WTC11 (cell line): Measurements from ENCODE around the gene PHLDB2. TPM values are rescaled to one million over a fixed set of nuclear protein-coding genes. Genes with fewer than 3 reads are reported as not detected.

ENCODE experiments used
- ATAC-seq: fragments of 200-7000 bp; cut with Tn5 transposase; 2 replicates; pipeline ENCODE4 v1.10.0; 2021; ENCODE audit warnings: mild to moderate bottlenecking, moderate library complexity
- CTCF ChIA-PET: fragments of 300-600 bp; sonication (Branson Sonifier 250); formaldehyde crosslinking; loops from one replicate; lab custom pipeline; 2021; ENCODE audit warnings: antibody characterized with exemption; lab: Charles Lee
- POLR2A ChIA-PET: fragments of 350-600 bp; sonication (Branson Sonifier 250); formaldehyde crosslinking; loops from one replicate; lab custom pipeline; 2021; ENCODE audit warnings: antibody characterized with exemption; lab: Charles Lee
- DNase-seq: peaks from one replicate; pipeline ENCODE4 v3.0.0; 2021; ENCODE audit warnings: low spot score
- H3K27ac Mint-ChIP-seq: 2 replicates; pipeline ENCODE4 v1.8.0; 2021; ENCODE audit warnings: mixed read lengths
- H3K27me3 Mint-ChIP-seq: 2 replicates; pipeline ENCODE4 v1.8.0; 2021; ENCODE audit warnings: low read depth, mild to moderate bottlenecking, moderate library complexity, mixed read lengths
- H3K36me3 Mint-ChIP-seq: 2 replicates; pipeline ENCODE4 v1.8.0; 2021; ENCODE audit warnings: mixed read lengths
- H3K4me1 Mint-ChIP-seq: 2 replicates; pipeline ENCODE4 v1.8.0; 2022; ENCODE audit warnings: mixed read lengths
- H3K4me3 Mint-ChIP-seq: 2 replicates; pipeline ENCODE4 v1.8.0; 2021; ENCODE audit warnings: mild to moderate bottlenecking, moderate library complexity, mixed read lengths
- H3K9me3 Mint-ChIP-seq: 2 replicates; pipeline ENCODE4 v1.8.0; 2021; ENCODE audit warnings: mixed read lengths
- ARID4B ChIP-seq: sonication (generic); formaldehyde crosslinking; IDR thresholded peaks from 2 replicates; pipeline ENCODE4 v1.8.0; 2023; ENCODE audit warnings: missing genetic modification reagents, mild to moderate bottlenecking, borderline replicate concordance
- ATF3 ChIP-seq: sonication (generic); formaldehyde crosslinking; conservative IDR thresholded peaks from 2 replicates; pipeline ENCODE4 v1.8.1; 2022; ENCODE audit warnings: mild to moderate bottlenecking, missing genetic modification reagents
- CBFB ChIP-seq: sonication (generic); formaldehyde crosslinking; IDR thresholded peaks from 2 replicates; pipeline ENCODE4 v1.8.1; 2022; ENCODE audit warnings: mild to moderate bottlenecking, low read depth, missing genetic modification reagents
- CREB1 ChIP-seq: sonication (generic); formaldehyde crosslinking; IDR thresholded peaks from 2 replicates; pipeline ENCODE4 v1.8.0; 2023; ENCODE audit warnings: mild to moderate bottlenecking, missing genetic modification reagents
- GABPB1 ChIP-seq: sonication (generic); formaldehyde crosslinking; IDR thresholded peaks from 2 replicates; pipeline ENCODE4 v1.8.1; 2023; ENCODE audit warnings: mild to moderate bottlenecking, missing genetic modification reagents
- GRHL2 ChIP-seq: fragments of 250-450 bp; sonication (Bioruptor Pico); IDR thresholded peaks from 2 replicates; pipeline ENCODE4 v1.8.0; 2022; ENCODE audit warnings: mild to moderate bottlenecking, moderate library complexity; ENCODE audit not compliant: insufficient replicate concordance, severe bottlenecking
- HMGXB4 ChIP-seq: sonication (generic); formaldehyde crosslinking; IDR thresholded peaks from 2 replicates; pipeline ENCODE4 v1.8.1; 2023; ENCODE audit warnings: mild to moderate bottlenecking, moderate library complexity, missing genetic modification reagents
- IRF2 ChIP-seq: sonication (generic); formaldehyde crosslinking; IDR thresholded peaks from 2 replicates; pipeline ENCODE4 v1.8.0; 2022; ENCODE audit warnings: low read depth, missing genetic modification reagents, borderline replicate concordance
- JAZF1 ChIP-seq: fragments of 250-450 bp; sonication (Bioruptor Pico); IDR thresholded peaks from 2 replicates; pipeline ENCODE4 v1.9.0; 2021; ENCODE audit warnings: moderate library complexity, mild to moderate bottlenecking, inconsistent platforms
- NR1H2 ChIP-seq: sonication (generic); formaldehyde crosslinking; IDR thresholded peaks from 2 replicates; pipeline ENCODE4 v1.9.0; 2021; ENCODE audit warnings: mild to moderate bottlenecking, moderate library complexity, missing genetic modification reagents
- NR2C2 ChIP-seq: sonication (generic); formaldehyde crosslinking; IDR thresholded peaks from 2 replicates; pipeline ENCODE4 v1.8.0; 2022; ENCODE audit warnings: mild to moderate bottlenecking, missing genetic modification reagents
- PRRX2 ChIP-seq: fragments of 250-450 bp; sonication (Bioruptor Pico); IDR thresholded peaks from 2 replicates; pipeline ENCODE4 v1.8.0; 2021; ENCODE audit warnings: mild to moderate bottlenecking
- SMAD3 ChIP-seq: sonication (generic); formaldehyde crosslinking; IDR thresholded peaks from 2 replicates; pipeline ENCODE4 v1.8.0; 2022; ENCODE audit warnings: missing genetic modification reagents, mild to moderate bottlenecking, borderline replicate concordance
- TCF7 ChIP-seq: sonication (generic); formaldehyde crosslinking; IDR thresholded peaks from 2 replicates; pipeline ENCODE4 v1.8.0; 2022; ENCODE audit warnings: mild to moderate bottlenecking, low read depth, missing genetic modification reagents, moderate library complexity
- ZNF219 ChIP-seq: sonication (generic); formaldehyde crosslinking; IDR thresholded peaks from 2 replicates; pipeline ENCODE4 v1.8.0; 2023; ENCODE audit warnings: missing genetic modification reagents, mild to moderate bottlenecking, borderline replicate concordance
- ZNF416 ChIP-seq: fragments of 250-450 bp; sonication (Bioruptor Pico); IDR thresholded peaks from 2 replicates; pipeline ENCODE4 v1.9.0; 2021; ENCODE audit warnings: mild to moderate bottlenecking, inconsistent platforms
- ZNF423 ChIP-seq: fragments of 250-450 bp; sonication (Bioruptor Pico); IDR thresholded peaks from 2 replicates; pipeline ENCODE4 v2.1.2; 2022; ENCODE audit warnings: mild to moderate bottlenecking, moderate library complexity
- total RNA-seq: library from RNA; stranded (reverse); gene quantifications from 3 replicates; pipeline ENCODE4 v1.2.3, GENCODE V29; 2021
- TF ChIP-seq, protein P1 (sequence below): fragments of 250-450 bp; sonication (Bioruptor Pico); IDR thresholded peaks from 2 replicates; pipeline ENCODE4 v1.9.0; 2021; ENCODE audit warnings: mild to moderate bottlenecking
- TF ChIP-seq, protein P2 (sequence below): sonication (generic); formaldehyde crosslinking; IDR thresholded peaks from 2 replicates; pipeline ENCODE4 v1.8.1; 2023; ENCODE audit warnings: mild to moderate bottlenecking, missing genetic modification reagents

Gene PHLDB2
- total RNA-seq, 1 experiment from 2014 or later = 40.3 TPM

- ATAC-seq (no peak), DNase-seq (no peak)
- no peak overlapping the region for H3K27ac Mint-ChIP-seq
- TF ChIP-seq ZNF416 (CRISPR knock-in tag) (no peak), TCF7 (no peak), PRRX2 (no peak), ZNF219 (CRISPR knock-in tag) (no peak)
- TF ChIP-seq, protein P1, sequence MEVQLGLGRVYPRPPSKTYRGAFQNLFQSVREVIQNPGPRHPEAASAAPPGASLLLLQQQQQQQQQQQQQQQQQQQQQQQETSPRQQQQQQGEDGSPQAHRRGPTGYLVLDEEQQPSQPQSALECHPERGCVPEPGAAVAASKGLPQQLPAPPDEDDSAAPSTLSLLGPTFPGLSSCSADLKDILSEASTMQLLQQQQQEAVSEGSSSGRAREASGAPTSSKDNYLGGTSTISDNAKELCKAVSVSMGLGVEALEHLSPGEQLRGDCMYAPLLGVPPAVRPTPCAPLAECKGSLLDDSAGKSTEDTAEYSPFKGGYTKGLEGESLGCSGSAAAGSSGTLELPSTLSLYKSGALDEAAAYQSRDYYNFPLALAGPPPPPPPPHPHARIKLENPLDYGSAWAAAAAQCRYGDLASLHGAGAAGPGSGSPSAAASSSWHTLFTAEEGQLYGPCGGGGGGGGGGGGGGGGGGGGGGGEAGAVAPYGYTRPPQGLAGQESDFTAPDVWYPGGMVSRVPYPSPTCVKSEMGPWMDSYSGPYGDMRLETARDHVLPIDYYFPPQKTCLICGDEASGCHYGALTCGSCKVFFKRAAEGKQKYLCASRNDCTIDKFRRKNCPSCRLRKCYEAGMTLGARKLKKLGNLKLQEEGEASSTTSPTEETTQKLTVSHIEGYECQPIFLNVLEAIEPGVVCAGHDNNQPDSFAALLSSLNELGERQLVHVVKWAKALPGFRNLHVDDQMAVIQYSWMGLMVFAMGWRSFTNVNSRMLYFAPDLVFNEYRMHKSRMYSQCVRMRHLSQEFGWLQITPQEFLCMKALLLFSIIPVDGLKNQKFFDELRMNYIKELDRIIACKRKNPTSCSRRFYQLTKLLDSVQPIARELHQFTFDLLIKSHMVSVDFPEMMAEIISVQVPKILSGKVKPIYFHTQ (CRISPR knock-in tag) = no peak
- no peaks in the 10 kb centered on the region for H3K36me3 Mint-ChIP-seq
- CTCF ChIA-PET = interaction anchor here (1.2 kb wide), 1 partner anchor 32 kb away, joined by 4 read pairs; no protein-coding TSS in a partner anchor
- POLR2A ChIA-PET = no interaction called here
- no peaks in the 10 kb centered on the region for H3K9me3 Mint-ChIP-seq
- H3K4me1 Mint-ChIP-seq = no peaks in the 10 kb centered on the region
- no peaks in the 10 kb centered on the region; the same call in 1 of the 2 replicates for H3K27me3 Mint-ChIP-seq
- no peak overlapping the region for H3K4me3 Mint-ChIP-seq
These were observed 30.5 kb upstream of the PHLDB2 start for GRCh38 chr3:111828530-111828929.

DNA sequence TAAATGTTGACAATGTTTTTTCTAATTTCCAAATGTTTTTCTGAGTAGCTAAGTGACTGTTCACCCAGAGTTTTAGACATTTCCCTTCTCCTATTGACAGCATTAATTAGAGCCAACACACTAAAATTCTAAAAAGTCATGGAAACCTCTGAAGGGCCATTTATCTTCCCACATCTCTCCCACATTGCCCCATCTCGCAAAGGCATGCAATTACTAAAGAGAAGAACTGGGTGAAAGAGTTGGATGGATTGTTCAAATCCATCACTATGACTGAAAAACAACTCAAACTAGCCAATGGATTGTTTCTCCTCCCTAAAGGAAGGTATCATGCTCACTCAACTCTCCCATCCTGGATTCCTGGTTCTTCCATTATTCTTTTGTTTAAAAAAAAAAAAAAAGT, 30.0 kb upstream of the PHLDB2 start:
- H3K27me3 Mint-ChIP-seq = no peaks in the 10 kb centered on the region; the same call in 1 of the 2 replicates
- H3K36me3 Mint-ChIP-seq = no peaks in the 10 kb centered on the region
- no peaks in the 10 kb centered on the region for H3K4me1 Mint-ChIP-seq
- ChIA-PET CTCF (no interaction called here), POLR2A (interaction anchor here (0.7 kb wide), 1 partner anchor 1014 kb away, joined by 7 read pairs; no protein-coding TSS in a partner anchor)
- no peak overlapping the region for H3K4me3 Mint-ChIP-seq
- ATAC-seq (no peak), DNase-seq (no peak)
- no peak overlapping the region for H3K27ac Mint-ChIP-seq
- no peak for TF ChIP-seq ARID4B (CRISPR knock-in tag)
- TF ChIP-seq GRHL2 (CRISPR knock-in tag) = no peak
- no peak for TF ChIP-seq ATF3 (CRISPR knock-in tag)
- no peak for TF ChIP-seq CREB1 (CRISPR knock-in tag)
- no peak for TF ChIP-seq JAZF1 (CRISPR knock-in tag)
- no peak for TF ChIP-seq GABPB1 (CRISPR knock-in tag)
- no peak for TF ChIP-seq NR2C2 (CRISPR knock-in tag)
- TF ChIP-seq SMAD3 = no peak
- TF ChIP-seq ZNF423 (CRISPR knock-in tag) = no peak
- no peak for TF ChIP-seq IRF2
- no peak for TF ChIP-seq NR1H2 (CRISPR knock-in tag)
- TF ChIP-seq, protein P2, sequence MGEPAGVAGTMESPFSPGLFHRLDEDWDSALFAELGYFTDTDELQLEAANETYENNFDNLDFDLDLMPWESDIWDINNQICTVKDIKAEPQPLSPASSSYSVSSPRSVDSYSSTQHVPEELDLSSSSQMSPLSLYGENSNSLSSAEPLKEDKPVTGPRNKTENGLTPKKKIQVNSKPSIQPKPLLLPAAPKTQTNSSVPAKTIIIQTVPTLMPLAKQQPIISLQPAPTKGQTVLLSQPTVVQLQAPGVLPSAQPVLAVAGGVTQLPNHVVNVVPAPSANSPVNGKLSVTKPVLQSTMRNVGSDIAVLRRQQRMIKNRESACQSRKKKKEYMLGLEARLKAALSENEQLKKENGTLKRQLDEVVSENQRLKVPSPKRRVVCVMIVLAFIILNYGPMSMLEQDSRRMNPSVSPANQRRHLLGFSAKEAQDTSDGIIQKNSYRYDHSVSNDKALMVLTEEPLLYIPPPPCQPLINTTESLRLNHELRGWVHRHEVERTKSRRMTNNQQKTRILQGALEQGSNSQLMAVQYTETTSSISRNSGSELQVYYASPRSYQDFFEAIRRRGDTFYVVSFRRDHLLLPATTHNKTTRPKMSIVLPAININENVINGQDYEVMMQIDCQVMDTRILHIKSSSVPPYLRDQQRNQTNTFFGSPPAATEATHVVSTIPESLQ (CRISPR knock-in tag) = no peak
- TF ChIP-seq HMGXB4 (CRISPR knock-in tag) = no peak
- TF ChIP-seq CBFB (CRISPR knock-in tag) = no peak
- no peaks in the 10 kb centered on the region for H3K9me3 Mint-ChIP-seq
